ENCODE data around the gene EBLN1. TPM values are rescaled to one million over a fixed set of nuclear protein-coding genes. Genes with fewer than 3 reads are reported as not detected.

The EBLN1 gene
- polyA plus RNA-seq, 1 donor (not counting 4 experiments of a cell fraction or from before 2014, with no cell fraction given) = not detected

GRCh38 chr10:22170582-22170981 is 47.2 kb downstream of the EBLN1 start:
- H3K27ac ChIP-seq (ENCODE audit: control insufficient read depth, insufficient read depth, low read length) = no peak overlapping the region
- no peak overlapping the region for H3K9ac ChIP-seq (ENCODE audit: control insufficient read depth, extremely low read depth, insufficient read depth, low read length)
- H3K4me1 ChIP-seq (ENCODE audit: control insufficient read depth, extremely low read depth, insufficient read depth, low read length) = no peaks in the 10 kb centered on the region
- H3K4me3 ChIP-seq (ENCODE audit: control insufficient read depth in 2 of 3, extremely low read depth in 1 of 3, insufficient read depth in 2 of 3, low read depth in 1 of 3, low read length in 3 of 3) = no peak overlapping the region
- no peak for TF ChIP-seq CTCF (optimal IDR thresholded peaks at IDR 0.05 in 1 of 3, IDR thresholded peaks at IDR 0.05 in 1 of 3, conservative IDR thresholded peaks at IDR 0.05 in 1 of 3; ENCODE audit: extremely low read depth in 1 of 3, insufficient read depth in 2 of 3, low read length in 3 of 3)
- dilution Hi-C loops (cut with MboI; ENCODE audit: extremely low pct_ligation_motif_present, low sequenced_read_pairs) = no loop called here
- no peak overlapping the region for H3K4me2 ChIP-seq (ENCODE audit: control insufficient read depth, extremely low read depth, insufficient read depth, low read depth, low read length)
- no peaks in the 10 kb centered on the region for H3K36me3 ChIP-seq (ENCODE audit: control insufficient read depth in 2 of 2, extremely low read depth in 1 of 2, insufficient read depth in 2 of 2, low read length in 2 of 2)
- H2AFZ ChIP-seq (ENCODE audit: control insufficient read depth, low read length) = no peak overlapping the region
- no peaks in the 10 kb centered on the region for H3K9me3 ChIP-seq (ENCODE audit: control insufficient read depth, low read depth, low read length)
- no peaks in the 10 kb centered on the region for H3K27me3 ChIP-seq (ENCODE audit: control insufficient read depth, extremely low read depth, insufficient read depth, low read length)
- no peaks in the 10 kb centered on the region for H3K79me2 ChIP-seq (ENCODE audit: control insufficient read depth, insufficient read depth, low read length)
- no peaks in the 10 kb centered on the region for H4K20me1 ChIP-seq (ENCODE audit: control insufficient read depth, extremely low read depth, insufficient read depth, low read length)
- H3K9me1 ChIP-seq (ENCODE audit: control insufficient read depth, extremely low read depth, insufficient read depth, low read length) = no peaks in the 10 kb centered on the region
- DNase-seq (ENCODE audit: low read depth, low spot score) (no peak), FAIRE-seq (no peak)

GRCh38 chr10:22159979-22160378 is 57.8 kb downstream of the EBLN1 start:
- Histone ChIP-seq H3K79me2 (ENCODE audit: control insufficient read depth, insufficient read depth, low read length) (no peaks in the 10 kb centered on the region), H3K27ac (ENCODE audit: control insufficient read depth, insufficient read depth, low read length) (no peak overlapping the region), H3K9me3 (ENCODE audit: control insufficient read depth, low read depth, low read length) (no peaks in the 10 kb centered on the region), H3K4me3 (ENCODE audit: control insufficient read depth in 2 of 3, extremely low read depth in 1 of 3, insufficient read depth in 2 of 3, low read depth in 1 of 3, low read length in 3 of 3) (no peak overlapping the region), H2AFZ (ENCODE audit: control insufficient read depth, low read length) (no peak overlapping the region), H4K20me1 (ENCODE audit: control insufficient read depth, extremely low read depth, insufficient read depth, low read length) (no peaks in the 10 kb centered on the region), H3K4me2 (ENCODE audit: control insufficient read depth, extremely low read depth, insufficient read depth, low read depth, low read length) (no peak overlapping the region), H3K9ac (ENCODE audit: control insufficient read depth, extremely low read depth, insufficient read depth, low read length) (no peak overlapping the region), H3K4me1 (ENCODE audit: control insufficient read depth, extremely low read depth, insufficient read depth, low read length) (no peaks in the 10 kb centered on the region), H3K27me3 (ENCODE audit: control insufficient read depth, extremely low read depth, insufficient read depth, low read length) (no peaks in the 10 kb centered on the region), H3K36me3 (ENCODE audit: control insufficient read depth in 2 of 2, extremely low read depth in 1 of 2, insufficient read depth in 2 of 2, low read length in 2 of 2) (no peaks in the 10 kb centered on the region), H3K9me1 (ENCODE audit: control insufficient read depth, extremely low read depth, insufficient read depth, low read length) (no peaks in the 10 kb centered on the region)
- FAIRE-seq = no peak
- TF ChIP-seq CTCF (optimal IDR thresholded peaks at IDR 0.05 in 1 of 3, IDR thresholded peaks at IDR 0.05 in 1 of 3, conservative IDR thresholded peaks at IDR 0.05 in 1 of 3; ENCODE audit: extremely low read depth in 1 of 3, insufficient read depth in 2 of 3, low read length in 3 of 3) (no peak), EZH2 (IDR thresholded peaks at IDR 0.05; ENCODE audit: low read length) (no peak)
- no peak for DNase-seq (ENCODE audit: low read depth, low spot score)
- dilution Hi-C loops (cut with MboI; ENCODE audit: extremely low pct_ligation_motif_present, low sequenced_read_pairs) = no loop called here
